Measurements from ENCODE around the gene VASN.
"Not testable (repeated sequence)": the region's sequence is repeated elsewhere in the genome, so short reads cannot be mapped to it uniquely, and the experiment has no call there.

VASN gene

DNA sequence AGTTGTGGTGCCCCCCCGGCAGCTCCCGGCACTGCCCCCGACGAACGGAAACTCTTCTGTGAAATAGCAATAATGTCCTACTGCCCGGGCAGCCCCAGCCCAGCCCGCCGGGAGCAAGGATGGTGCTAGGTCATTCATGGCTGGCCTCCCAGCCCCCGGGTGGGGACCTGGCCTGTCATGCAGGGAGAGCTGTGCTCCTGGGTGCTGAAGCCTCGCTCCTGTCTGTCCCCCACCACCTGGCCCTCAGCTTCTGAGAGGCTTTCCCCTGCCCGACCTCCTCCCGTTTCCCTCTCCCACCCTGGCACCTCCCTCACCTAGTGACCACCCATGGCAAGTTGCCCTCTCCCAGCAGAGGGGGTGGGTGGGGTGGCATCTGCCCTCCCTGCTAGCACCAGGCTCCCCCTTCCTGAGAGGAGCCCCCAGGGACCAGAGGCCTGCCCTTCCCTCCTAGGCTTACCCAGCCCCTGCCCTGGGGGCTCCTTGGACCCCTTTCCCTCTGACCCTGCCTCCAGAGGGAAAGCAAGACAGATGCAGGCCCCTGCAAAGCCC is 34.0 kb upstream of the VASN start:
- DNase-seq, result no peak

GRCh38 chr16:4338125-4338582 is 33.5 kb upstream of the VASN start:
- no peak for DNase-seq

GRCh38 chr16:4338712-4339299 is 32.8 kb upstream of the VASN start:
- no peak for DNase-seq

DNA sequence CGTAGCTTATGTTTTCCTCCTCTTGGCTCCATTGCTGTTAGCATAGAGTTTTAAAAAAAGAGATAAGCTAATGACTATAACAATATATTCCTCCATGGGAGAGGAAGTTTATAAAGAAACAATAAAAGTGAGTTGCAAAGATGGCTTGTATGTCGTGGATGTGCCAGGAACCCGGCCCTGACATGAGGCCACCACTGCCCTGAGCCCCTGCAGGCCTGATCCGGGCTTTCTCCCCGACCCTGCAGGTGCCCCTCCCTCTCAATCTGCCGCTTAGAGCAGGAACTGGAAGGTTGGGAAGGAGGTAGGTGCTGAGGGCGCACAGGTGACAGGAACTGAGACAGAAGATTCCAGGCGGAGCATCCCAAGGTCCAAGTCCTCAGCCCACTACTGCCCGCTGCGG is 32.2 kb upstream of the VASN start:
- no peak for DNase-seq

DNA sequence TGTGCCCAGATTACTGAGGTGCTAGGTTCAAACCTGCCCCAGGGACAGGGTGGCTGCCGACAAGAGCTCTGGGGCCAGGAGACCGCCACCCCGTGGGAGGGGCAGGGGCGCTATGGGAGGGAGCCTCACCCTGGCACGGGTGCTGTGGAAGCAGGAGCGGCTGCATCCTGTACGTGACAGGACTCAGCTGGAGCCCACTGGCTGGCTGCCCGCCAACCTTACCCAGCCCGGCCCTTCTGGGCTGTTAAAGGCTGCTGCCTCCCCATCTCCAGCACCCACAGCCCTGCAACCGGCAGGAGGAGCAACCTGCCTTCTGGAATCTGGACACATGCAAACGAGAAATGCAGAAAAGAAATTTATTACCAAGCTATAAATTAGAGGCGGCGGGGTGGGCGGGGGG is 31.7 kb upstream of the VASN start:
- no peak for DNase-seq

GRCh38 chr16:4340443-4340842 is 31.2 kb upstream of the VASN start:
- no peak for DNase-seq

- DNase-seq, result no peak
These were observed 30.4 kb upstream of the VASN start for GRCh38 chr16:4341250-4341649.

DNA sequence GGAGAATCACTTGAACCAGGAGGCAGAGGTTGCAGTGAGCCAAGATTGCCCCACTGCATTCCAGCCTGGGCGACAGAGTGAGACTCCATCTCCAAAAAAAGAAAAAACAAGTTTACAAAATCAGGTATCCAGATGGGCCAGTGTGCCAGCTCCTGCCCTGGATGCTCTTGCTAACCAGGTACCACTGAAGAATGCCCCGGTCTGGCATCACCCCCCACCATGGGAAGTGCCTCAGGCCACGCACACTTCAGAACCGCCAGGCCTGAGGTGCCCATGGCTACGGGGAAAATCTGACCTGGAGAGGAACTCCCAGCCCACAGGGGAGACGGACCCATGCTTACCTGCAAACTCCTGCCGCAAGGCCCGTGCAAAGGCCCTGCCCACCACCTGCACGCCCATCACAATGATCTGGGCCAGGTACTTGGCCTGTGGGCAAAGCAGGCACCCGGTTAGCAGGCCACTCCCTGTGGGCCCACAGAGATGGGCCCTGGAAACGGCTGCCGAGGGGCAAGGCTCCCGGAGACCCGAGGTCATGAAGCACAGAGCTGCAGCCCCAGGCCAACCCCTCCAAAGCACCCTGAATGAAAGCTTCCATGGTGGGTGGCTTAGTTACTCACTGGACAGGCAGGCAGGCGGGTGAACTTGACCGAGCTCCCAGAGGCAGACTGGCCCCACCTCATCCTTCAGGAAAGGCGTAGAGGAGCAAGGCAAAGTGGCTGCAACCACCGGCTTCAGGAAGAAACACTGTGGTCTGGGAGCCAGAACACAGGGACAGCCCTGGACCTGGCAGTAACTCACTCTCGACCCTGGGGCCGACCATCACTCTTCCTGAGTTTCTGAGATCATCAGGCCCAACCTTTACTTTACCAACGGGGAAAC is 28.5 kb upstream of the VASN start:
- DNase-seq, result no peak

- not testable (repeated sequence) for DNase-seq
These were observed 27.2 kb upstream of the VASN start for GRCh38 chr16:4344300-4344982.

- no peak for DNase-seq
These were observed 26.4 kb upstream of the VASN start for GRCh38 chr16:4344983-4345835.

- no peak for DNase-seq
These were observed 25.5 kb upstream of the VASN start for GRCh38 chr16:4345836-4346781.

GRCh38 chr16:4347010-4347409 is 24.6 kb upstream of the VASN start:
- no peak for DNase-seq

DNA sequence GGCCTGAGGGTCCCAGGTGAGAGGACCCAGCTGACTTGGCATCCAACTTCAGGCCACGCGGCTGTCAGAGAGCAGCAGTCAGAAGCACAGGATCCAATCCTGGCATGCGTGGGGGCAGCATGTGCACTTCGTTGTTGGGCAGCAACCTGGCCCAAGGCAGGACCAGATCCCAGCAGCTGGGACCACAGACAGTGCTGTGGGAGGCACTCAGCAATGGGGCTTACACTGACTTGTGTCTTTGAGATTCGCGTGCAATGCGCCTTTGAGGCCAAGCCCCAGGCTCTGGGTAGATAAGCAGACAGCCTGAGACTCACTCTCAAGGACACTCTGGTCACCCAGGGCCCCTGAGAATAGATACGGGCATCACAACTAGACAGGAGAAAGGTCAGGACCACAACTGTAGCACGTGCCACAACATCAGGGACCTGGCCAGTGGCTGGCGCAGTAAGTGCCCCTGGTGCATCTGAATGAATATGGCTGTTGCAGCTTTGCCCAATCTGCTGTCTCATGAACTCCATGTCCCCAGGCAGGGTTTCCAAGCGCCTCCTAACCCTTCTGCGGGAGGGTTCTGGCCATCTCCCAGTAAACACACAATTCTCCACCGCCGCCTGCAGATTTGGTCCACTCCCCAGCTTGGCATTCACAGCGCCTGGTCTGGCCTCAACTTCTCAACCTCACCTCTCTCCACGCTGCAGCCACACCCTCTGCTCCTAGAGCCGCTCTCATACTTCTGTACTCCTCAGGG is 23.7 kb upstream of the VASN start:
- DNase-seq, result no peak

DNA sequence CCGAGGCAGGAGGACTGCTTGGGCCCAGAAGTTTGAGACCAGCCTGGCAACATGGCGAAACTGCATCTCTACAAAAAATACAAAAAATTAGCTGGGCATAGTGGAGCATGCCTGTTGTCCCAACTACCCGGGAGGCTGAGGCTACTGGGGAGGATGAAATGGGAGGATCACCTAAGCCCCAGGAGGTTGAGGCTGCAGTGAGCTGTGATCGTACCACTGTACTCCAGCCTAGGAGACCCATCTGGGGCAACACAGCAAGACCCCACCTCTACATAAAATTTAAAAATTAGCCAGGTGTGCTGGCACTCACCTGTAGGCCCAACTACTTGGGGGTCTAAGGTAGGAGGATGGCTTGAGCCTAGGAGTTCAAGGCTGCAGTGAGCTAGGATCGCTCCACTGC is 22.3 kb upstream of the VASN start:
- DNase-seq, result no peak

- DNase-seq, result no peak
These were observed 21.3 kb upstream of the VASN start for GRCh38 chr16:4350365-4350786.

- peak; percentile 99 for DNase-seq
These were observed 20.6 kb upstream of the VASN start, which contains the start of gene PAM16 for GRCh38 chr16:4350787-4351659. PAM16 (minus strand) TSS chr16:4351321; CDS start chr16:4351234, 87 bp downstream.

GRCh38 chr16:4351880-4352279 is 19.8 kb upstream of the VASN start:
- DNase-seq, result no peak

DNA sequence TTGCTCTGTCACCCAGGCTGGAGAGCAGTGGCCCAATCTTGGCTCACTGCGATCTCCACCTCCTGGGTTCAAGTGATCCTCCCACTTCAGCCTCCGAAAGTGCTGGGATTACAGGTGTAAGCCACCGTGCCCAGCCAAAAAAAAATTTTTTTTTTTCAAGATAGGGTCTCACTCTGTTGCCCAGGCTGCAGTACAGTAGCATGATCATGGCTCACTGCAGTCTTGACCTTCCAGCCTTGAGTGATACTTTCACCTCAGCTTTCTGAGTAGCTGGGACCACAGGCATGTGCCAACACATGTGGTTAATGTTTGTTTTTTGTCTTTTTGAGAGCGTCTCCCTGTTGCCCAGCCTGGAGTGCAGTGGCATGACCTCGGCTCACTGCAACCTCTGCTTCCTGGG is 18.8 kb upstream of the VASN start:
- no peak for DNase-seq

GRCh38 chr16:4353675-4354074 is 18.0 kb upstream of the VASN start:
- DNase-seq, result no peak

Measured in activated CD4-positive, alpha-beta T cell treated with anti-CD3 and anti-CD28 coated beads, Interleukin-2, Interleukin-6, amounts not matched to agents 100 ng/mL and 50 ng/mL, durations not matched to agents 16 hours and 8 hours (primary cell).